GM21360 (cell line): Measurements from ENCODE around the gene RIMKLB.

ENCODE experiments used
- ATAC-seq: cut with Tn5 transposase; IDR thresholded peaks from one replicate; pipeline ENCODE4 v1.9.1; 2021; ENCODE audit warnings: mild to moderate bottlenecking, moderate library complexity; ENCODE audit not compliant: unreplicated experiment

RIMKLB gene, protein sequence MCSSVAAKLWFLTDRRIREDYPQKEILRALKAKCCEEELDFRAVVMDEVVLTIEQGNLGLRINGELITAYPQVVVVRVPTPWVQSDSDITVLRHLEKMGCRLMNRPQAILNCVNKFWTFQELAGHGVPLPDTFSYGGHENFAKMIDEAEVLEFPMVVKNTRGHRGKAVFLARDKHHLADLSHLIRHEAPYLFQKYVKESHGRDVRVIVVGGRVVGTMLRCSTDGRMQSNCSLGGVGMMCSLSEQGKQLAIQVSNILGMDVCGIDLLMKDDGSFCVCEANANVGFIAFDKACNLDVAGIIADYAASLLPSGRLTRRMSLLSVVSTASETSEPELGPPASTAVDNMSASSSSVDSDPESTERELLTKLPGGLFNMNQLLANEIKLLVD

DNA sequence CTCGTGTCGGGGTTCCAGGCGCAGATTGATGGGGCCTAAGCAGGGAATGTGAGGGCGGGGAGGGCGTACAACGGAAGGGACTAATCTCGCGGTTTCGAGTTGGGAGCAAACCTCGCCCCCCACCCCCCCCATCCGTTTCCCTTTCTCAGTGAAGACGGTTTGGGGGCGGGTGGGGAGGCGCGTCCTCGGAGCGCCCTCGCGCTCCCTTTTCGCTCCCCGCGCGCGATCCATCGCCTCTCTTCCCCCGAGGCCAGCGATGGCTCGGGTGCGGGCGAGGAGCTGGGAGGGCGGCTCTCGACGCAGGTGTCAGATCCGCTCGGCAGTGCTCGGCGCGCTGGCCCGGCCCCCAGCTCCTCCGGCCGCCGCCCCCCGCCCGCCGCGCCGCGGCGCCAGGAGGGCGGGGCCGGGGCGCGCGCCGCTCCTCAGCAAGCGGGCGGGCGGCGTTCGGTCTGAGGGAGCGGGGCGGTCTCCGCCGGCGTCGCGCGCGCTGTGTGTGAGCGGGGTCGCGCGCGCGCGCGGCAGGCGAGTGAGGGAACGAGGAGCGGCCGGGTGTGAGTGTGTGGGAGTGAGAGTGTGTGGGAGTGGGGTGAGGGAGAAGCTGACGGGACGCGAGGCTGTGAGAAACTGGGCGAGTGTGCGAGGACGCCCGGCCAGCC, at the start of gene RIMKLB:
RIMKLB (plus strand) TSS at position 516 of the 656 bp plus-strand sequence. CDS start 15,876 bp downstream, outside the sequence.
- ATAC-seq = peak; percentile 75

GRCh38 chr12:8648576-8649205, 49.1 kb upstream of the RIMKLB start:
- ATAC-seq = peak; percentile 77

- ATAC-seq = no peak
These were observed 42.4 kb upstream of the RIMKLB start for GRCh38 chr12:8655421-8655820.

GRCh38 chr12:8658346-8658745, 39.4 kb upstream of the RIMKLB start:
- no peak for ATAC-seq

- no peak for ATAC-seq
These were observed 36.8 kb upstream of the RIMKLB start for GRCh38 chr12:8661016-8661415.

DNA sequence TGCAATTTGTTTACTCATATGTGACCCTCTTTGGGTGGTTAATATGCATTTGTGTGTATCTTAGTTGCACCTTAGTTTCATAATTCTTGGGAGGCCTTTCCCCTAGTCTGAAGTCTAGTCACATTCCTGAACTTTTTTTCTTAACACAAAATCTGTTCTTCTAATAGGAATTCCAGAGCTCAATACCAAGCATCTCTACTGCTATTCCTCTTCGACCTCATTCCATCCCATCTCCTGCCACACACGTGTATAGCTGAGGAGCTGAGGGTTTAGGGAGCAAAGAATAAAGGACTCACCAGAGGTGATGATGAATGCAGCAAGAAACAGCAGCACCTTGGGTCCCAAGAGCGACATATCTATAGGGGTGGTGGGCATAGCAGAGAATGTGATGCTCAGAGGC, 36.0 kb upstream of the RIMKLB start:
- ATAC-seq = no peak

DNA sequence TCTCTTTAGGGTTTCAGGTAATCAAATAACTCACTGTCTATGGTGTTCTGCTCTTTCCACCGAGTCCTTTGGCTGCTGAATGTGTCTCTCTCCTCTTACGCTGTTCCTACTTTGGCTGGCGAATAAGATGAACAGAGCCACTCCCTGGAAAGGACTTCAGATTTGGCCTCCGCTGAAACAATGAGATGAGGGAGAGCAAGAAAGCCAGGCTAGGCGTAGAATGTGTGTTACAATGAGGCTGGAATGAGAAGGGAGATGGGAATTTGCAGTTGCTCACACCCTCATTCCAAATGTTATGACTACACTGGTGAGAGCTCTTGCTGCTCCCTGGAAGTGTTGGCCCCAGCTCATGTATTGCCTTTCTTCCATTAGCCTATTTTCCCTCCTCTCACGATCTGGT, 35.2 kb upstream of the RIMKLB start, which contains the start of gene MFAP5:
MFAP5 (minus strand) TSS at position 234 of the 400 bp plus-strand sequence. CDS start 722 bp downstream, outside the sequence.
- no peak for ATAC-seq

DNA sequence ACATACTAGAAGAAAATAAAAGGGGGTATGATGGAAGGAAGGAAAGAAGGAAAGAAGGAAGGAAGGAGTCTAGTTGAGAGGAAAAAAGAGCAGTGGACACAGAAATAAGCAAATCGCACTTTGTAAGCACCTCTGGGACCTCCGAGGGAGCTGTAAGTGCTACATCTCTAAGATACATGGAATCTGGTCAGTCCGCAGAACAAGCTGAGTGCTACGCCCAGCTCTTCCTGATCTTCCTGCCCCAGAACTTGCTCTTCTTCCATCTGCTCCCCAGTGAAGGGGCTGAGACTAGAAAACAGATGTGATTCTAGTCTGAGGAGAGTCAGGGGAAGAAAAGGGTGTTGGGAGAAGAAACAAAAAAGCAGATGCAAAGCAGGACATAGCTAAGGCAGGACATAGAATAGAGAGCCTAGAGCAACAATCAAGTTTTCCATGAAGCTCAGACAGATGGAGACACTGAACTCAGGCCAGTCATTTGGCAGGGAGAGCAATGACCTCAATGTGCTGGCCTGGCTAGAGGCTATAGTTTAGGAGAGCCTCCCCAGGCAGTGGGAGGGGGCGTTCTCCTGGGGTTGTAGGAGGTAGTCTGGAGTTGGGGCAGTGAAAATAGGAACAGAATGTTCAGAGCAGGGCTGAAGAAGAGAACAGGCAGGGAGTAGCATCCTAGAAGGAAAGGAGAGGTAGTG, 33.4 kb upstream of the RIMKLB start:
- no peak for ATAC-seq

DNA sequence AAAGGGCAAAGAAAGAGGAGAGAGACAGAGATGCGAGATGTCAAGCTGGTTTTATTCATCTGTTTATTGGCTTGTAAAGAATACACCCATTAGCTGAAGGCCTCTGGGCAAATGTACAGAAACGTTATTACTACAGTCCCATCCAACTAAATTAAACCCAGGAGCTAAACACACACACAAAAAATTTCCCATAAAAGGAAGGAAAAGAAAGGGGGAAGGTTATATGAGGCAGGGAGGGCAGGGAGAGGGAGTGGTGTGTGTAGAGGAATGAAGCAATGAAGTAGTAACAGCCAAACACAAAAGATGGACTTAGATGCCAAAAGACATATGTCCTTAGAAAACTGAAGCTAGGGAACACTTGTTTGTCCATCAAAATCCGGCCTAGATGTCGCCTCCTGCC, 32.0 kb upstream of the RIMKLB start:
- ATAC-seq = no peak

DNA sequence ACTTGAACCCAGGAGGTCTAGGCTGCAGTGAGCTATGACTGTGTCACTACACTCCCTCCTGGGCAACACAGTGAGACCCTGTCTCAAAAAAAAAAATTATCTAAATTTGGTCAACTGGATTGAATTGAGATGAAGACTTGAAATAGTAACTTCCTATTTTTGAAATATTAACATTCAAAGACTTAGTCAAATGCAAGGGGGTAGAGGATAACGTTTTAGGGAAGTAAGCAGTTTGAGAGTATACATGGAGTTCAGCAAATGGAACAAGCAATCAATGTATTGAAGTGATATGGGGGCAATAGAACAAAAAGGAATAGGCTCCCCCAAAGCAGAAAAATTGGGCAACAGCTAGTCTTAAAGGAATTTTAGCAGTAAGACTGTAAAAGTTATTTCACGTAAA, 30.5 kb upstream of the RIMKLB start:
- no peak for ATAC-seq

GRCh38 chr12:8668441-8668840, 29.4 kb upstream of the RIMKLB start:
- no peak for ATAC-seq

DNA sequence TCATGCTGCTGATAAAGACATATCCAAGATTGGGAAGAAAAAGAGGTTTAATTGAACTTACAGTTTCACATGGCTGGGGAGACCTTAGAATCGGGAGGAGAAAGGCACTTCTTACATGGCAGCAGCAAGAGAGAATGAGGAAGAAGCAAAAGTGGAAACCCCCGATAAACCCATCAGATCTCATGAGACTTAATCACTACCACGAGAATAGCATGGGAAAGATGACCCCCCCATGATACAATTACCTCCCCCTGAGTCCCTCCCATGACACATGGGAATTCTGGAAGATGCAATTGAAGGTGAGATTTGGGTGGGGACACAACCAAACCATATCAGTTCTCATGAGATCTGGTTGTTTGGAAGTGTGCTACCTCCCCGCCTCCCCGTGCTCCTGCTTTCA, 25.4 kb upstream of the RIMKLB start:
- no peak for ATAC-seq

DNA sequence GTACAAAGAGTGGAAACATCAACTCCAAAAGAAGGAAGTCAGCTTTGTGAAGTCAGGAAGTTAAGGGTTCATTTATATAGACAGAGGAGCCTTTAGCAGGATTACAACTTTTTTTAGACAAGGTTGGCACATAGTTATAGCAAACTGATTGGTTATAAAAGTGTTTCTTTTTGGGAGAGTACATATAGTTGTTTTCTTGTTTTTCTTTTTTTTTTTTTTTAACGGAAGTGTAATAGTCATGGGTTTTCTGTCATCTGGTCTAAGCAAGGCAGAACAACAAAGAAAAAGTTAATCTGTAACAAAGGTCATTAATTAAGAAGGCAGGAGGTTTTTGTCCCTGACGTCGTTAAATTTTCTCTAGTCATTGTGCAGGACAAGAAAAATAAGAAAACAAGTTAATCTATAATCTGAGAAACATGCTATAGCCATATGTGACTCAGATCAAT, 22.2 kb upstream of the RIMKLB start:
- ATAC-seq = no peak

- ATAC-seq = no peak
These were observed 21.1 kb upstream of the RIMKLB start for GRCh38 chr12:8676651-8677050.

DNA sequence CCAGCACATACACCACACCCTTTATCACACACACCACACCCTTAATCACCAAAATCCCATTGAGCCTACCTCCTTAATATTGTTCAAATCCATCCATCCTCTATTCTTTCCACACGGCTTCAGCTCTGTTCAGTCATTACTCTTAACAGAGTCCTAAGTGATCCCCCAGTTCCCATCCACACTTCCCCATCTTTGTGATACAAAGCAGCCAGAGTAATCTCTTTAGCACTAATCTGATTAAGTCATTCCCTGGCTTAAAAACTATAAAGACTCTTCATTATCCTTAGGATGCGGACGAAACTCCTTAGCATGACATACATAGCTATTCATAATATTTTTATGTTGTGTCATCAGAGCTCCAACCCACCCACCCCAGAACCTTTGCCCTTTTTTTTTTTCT, 20.4 kb upstream of the RIMKLB start:
- no peak for ATAC-seq

DNA sequence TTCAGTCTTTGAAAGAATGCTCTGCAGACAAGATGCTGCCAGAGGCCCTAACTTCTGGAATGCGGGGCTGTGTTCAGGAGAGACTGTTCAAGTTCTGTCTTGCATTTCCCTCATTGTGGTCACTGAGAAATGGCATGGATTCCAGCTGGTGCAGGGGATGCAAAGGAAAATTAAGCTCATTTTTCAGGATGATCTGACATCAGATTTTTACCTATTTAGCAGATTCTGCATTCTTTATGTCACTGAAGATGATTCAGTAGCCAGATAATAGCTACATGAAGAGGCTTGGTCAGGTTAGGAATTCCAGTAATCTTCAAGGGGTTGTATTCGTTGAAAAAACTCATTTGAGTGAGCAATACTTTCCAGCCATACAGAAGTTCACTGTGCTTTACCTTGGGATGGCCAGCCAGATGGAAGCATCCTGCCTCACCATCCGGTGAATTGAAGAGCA, 19.1 kb upstream of the RIMKLB start:
- ATAC-seq = no peak

- no peak for ATAC-seq
These were observed 17.3 kb upstream of the RIMKLB start for GRCh38 chr12:8680533-8680932.

DNA sequence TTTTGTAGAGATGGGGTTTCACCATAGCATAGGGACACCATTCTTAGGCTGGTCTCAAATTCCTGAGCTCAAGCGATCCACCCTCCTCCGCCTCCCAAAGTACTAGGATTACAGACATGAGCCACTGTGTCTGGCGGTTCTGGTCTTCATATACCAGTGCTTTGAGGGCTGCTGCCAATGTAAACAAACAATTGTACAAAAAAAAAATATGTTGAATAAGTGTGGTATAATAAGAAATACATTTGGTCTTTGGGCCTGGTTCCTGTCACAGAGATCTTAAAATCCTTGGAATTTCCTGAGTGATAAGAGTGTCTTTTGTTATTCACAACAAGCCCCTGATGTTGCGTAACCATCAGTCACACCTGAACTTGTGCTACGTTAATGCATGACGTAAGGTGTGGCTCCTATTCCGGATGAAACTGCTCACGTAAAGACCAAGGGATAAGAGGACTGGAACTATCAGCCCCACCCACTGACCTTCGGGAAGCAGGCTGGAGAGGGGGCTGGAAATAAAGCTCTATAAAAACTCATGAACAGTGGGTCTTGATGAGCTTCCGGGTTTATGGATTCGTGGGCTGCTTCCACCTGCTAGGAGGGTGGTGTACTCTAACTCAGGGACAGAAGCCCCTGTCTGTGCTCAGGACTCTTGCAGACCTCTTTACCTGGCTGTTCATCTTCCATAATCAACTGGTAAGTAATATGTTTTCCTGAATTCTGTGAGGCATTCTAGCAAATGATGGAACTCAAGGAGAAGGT, 16.5 kb upstream of the RIMKLB start:
- no peak for ATAC-seq

- ATAC-seq = no peak
These were observed 12.7 kb upstream of the RIMKLB start for GRCh38 chr12:8685051-8685450.

GRCh38 chr12:8687846-8688601, 9.8 kb upstream of the RIMKLB start:
- no peak for ATAC-seq
